ENCODE results near the gene RABL6. TPM values are rescaled to one million over a fixed set of nuclear protein-coding genes. Genes with fewer than 3 reads are reported as not detected.

Gene RABL6
- total RNA-seq, 1 donor from 2014 or later = 116 TPM

DNA sequence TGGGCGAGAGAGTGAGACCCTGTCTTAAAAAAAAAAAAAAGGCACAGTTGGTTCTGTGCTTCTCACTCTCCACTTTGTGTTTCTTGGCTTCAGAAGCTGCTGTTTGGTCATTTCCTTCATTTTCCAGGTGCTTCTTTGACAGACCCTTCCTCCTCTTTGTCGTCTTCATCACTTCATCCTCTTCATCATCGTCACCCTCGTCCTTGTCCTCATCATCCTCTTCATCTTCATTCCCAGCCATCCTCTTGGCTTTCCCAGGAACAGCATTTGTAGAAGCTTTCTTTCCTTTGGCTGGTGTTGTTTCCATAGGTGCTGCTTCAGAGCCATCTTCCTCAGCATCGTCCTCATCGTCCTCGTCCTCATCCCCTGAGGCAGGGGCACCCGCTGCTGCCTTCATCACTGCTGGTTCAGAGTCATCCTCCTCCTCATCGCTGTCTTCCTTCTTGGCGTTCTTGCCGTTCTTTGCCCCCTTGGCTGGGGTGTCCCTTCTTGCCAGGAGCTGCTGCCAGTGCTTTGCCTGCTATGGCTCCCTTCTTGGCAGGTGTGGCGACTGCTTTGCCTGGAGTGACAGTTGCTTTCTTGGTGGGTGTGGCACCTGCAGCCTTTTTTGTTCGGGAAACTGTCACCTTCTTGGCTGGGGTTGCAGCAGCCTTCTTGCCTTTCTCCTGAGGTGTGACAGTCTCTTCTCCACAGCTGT lies 7.1 kb downstream of the RABL6 start:
- intact Hi-C loops (cut with micrococcal nuclease) = no loop called here

DNA sequence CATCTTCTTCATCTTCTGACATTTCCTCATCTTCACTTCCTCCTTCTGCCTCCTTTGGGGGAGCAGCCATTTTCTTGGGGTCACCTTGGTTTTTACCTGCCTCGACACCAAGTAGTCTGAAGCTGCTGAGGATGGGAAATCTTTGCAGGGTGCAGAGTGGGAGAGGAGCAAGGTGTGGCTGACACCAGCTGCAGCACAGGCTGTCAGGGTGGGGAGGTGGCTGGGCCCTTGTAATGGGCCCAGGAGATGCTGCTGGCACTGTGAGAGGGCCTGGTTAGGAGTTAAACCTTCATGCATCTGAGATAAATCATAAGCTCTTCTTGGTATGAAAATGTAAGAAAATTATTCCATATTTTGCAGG lies 7.7 kb downstream of the RABL6 start:
- intact Hi-C loops (cut with micrococcal nuclease) = no loop called here

DNA sequence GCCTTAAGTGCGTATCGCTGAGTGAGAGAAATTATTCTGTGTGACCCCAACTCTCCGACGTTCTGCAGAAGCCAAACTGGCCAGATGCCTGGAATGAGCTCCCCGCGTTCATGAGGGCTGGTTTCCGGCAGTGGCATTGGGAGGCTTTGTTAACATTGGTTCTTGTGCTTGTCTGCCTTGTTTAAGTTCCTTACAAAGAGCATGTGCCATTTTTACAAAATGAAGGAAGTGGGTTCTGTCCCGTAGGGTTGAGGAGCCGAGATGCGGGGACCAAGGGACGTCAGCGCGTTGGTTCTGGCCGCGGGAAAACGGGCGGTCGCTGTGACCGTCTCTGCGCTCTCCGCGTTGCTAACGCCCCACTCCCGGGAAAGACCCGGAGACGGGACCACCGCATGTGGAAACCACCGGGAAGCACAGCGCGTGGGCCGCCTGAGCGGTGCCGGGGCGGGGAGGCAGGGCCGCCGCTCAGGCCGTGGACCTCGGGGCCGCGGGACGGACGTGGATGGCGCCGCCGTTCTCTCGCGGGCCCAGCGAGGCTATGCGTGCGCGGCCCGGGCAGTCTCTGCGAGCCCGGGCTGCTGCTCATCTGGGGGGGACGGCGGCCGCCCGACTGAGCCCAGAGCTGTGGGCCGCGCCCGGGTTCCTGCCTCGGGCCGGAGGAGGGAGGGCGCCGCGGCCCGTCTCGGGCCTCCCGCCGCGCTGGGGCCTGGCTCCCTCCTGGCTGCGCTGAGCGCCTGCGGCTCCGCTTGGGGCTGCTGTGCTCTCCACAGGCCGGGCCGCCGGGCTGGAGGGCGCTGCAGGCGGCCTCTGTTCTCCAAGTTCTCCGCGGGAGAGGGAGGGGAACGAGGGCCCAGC lies 13.4 kb downstream of the RABL6 start:
- intact Hi-C loops (cut with micrococcal nuclease) = no loop called here

GRCh38 chr9:136821826-136822544 lies 14.2 kb downstream of the RABL6 start:
- intact Hi-C loops (cut with micrococcal nuclease) = no loop called here

DNA sequence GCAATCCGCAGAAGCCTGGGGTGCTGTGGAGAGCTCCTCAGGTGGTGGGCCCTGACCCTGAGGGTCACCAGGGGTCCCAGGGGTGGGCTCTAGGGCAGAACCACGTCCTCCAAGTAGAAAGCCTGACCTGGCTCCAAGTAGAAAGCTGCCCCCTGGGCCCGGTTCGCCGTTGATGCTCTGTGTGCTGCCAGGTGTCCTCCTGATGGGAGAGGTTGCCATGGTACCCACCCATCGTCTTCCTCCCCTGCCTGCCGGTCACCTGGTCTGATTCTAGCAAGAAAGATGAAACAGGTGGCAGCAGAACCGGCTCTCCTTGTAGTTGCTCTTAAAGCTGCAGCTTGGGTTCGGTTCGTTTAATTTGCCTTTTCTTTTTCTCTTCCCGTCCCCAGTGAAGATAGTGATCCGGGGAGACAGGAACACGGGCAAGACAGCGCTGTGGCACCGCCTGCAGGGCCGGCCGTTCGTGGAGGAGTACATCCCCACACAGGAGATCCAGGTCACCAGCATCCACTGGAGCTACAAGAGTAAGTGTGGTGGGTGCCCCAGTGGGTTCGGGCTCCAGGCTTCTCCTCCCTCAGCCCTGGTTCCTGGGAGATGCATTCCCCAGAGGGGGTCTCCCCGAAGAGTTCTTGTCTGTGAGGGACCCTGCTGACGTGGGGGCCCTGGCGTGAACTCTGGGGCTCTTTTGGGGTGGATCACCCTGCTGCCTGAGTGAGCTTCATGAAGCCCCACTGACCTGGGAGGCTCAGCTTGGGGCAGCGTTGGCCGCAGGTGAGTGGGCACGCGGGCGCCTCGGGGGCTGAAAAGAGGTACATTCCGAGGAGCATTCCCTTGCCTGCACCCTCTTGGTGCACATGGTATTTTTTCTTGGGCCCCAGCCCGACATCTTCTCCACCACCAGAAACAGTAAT lies 15.6 kb downstream of the RABL6 start:
- intact Hi-C loops (cut with micrococcal nuclease) = no loop called here

- intact Hi-C loops (cut with micrococcal nuclease) = no loop called here
These were observed 16.9 kb downstream of the RABL6 start for GRCh38 chr9:136824496-136825225.

GRCh38 chr9:136825295-136826187 lies 17.8 kb downstream of the RABL6 start:
- intact Hi-C loops (cut with micrococcal nuclease) = no loop called here

DNA sequence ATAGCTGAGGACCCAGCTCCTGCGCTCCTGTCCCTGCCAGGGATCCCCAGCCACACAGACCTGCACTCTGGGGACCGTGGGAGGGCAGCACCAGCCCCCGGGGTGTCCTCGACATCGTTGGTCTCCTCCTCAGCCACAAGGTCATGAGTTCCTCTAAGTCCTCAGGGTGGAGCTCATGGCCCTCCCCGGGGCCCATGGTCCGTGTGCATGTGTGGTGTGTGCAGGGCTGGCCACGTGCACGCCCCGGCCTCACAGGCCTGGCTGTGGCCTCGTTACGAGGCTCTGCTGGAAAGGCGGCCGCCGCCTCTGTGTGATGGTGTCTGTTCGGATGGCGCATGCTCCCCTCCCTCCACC lies 18.4 kb downstream of the RABL6 start:
- intact Hi-C loops (cut with micrococcal nuclease) = no loop called here

GRCh38 chr9:136826703-136827582 lies 19.2 kb downstream of the RABL6 start:
- intact Hi-C loops (cut with micrococcal nuclease) = no loop called here

- intact Hi-C loops (cut with micrococcal nuclease) = no loop called here
These were observed 20.2 kb downstream of the RABL6 start for GRCh38 chr9:136827794-136828473.

GRCh38 chr9:136828474-136829140 lies 20.9 kb downstream of the RABL6 start:
- intact Hi-C loops (cut with micrococcal nuclease) = no loop called here

- intact Hi-C loops (cut with micrococcal nuclease) = no loop called here
These were observed 21.7 kb downstream of the RABL6 start for GRCh38 chr9:136829412-136829811.

DNA sequence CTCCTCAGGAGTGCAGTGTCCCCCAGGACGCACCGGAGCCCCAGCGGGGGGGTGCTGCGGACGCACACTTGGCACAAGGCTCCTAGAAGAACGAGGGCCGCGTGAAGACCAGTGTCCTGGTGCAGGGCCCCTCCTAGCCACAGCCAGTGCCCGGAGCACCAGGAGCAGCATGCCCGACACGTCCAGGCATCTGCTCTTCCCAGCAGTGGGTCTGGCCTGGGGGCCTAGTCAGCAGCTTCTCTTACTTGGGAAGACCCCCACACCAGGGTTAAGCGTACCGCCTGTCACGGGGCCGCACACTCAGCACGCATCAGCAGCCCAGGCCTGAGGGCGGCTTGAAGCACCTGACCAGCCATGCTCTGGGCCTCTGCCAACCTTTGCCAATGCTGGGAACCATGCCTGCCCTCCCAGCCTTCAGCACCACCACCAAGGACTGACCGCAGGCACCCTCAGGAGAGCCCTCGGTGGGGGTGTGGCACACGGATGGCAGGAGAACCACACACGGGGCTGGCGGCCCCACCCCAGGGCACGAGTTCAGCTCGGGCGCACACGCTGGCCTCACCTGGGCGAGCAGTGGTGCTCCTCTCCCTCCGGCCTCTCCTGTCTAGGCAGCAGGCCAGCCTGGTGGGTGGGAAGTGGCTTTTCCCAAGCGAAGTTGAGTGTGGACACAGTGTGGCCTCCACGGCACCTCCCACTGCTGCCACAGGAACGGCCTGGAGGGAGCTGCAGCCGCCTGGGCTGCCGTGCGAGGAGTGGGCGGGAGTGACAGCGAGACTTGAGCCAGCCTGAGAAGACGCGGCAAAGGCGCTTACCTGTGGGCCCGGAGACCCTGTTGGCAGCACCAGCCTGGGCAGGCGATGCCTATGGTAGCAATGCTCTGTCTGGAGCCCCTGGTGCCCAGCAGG lies 22.5 kb downstream of the RABL6 start:
- intact Hi-C loops (cut with micrococcal nuclease) = no loop called here

GRCh38 chr9:136831002-136831719 lies 23.4 kb downstream of the RABL6 start:
- intact Hi-C loops (cut with micrococcal nuclease) = no loop called here

DNA sequence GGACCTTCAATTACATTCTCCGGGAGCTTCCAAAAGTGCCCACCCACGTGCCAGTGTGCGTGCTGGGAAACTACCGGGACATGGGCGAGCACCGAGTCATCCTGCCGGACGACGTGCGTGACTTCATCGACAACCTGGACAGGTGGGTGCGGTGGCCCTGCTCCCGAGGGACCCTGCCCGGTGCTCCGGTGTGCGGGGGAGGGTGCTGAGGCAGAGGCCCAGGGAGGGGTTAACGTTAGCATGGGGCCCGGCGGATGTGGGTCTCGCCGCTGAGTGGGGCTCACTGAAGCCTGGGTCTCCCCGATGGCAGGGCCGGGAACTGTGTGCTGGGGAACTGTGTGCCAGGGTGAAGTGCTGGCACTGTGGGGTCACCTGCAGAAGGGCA lies 24.0 kb downstream of the RABL6 start:
- intact Hi-C loops (cut with micrococcal nuclease) = no loop called here

- intact Hi-C loops (cut with micrococcal nuclease) = no loop called here
These were observed 24.8 kb downstream of the RABL6 start for GRCh38 chr9:136832581-136832980.

All from T-helper 2 cell treated with Interferon-gamma antibody and Interleukin-4, amounts not matched to agents 100 ng/mL and 5 ng/mL, for 36 hours (primary cell).